ENCODE measurements around the gene HOMER3. TPM values are rescaled to one million over a fixed set of nuclear protein-coding genes. Genes with fewer than 3 reads are reported as not detected.
A peak's percentile ranks its signal among the peaks of the same experiment; 100 is the strongest.

The HOMER3 gene
- total RNA-seq, 1 donor = 98.4 TPM

DNA sequence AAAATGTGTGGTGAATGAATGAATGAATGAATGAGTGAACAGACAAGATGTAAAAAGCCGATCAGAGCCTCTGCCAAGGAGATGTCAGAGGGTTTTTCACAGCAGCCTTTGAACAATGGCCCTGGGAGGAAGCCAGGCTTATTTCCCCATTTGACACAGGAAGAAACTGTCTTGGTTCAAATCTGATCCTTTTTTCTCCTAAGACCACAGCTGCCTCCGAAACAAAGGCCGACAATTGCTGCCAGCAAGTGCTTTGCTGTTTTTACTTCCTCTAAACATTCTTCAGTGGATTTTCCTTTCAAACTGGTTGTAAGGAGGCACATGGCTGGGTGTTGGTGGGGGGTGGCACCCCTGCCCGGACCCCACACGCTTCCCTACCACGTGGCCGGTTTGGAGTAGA is 44.2 kb upstream of the HOMER3 start:
- H3K9me3 ChIP-seq (ENCODE audit: low read depth, low read length) = no peaks in the 10 kb centered on the region

GRCh38 chr19:18984251-18984650 is 43.2 kb upstream of the HOMER3 start:
- Histone ChIP-seq H3K27me3 (ENCODE audit: insufficient read depth, low read length) (peaks cover 11% of the 10 kb centered on the region), H4K20me1 (ENCODE audit: insufficient read depth, low read length) (no peaks in the 10 kb centered on the region), H3K4me2 (ENCODE audit: insufficient read depth, low read length) (no peak overlapping the region), H2AFZ (ENCODE audit: low read length) (no peak overlapping the region), H3K9me3 (ENCODE audit: low read depth, low read length) (no peaks in the 10 kb centered on the region), H3K36me3 (ENCODE audit: insufficient read depth, low read length) (no peaks in the 10 kb centered on the region), H3K79me2 (ENCODE audit: insufficient read depth, low read length) (no peaks in the 10 kb centered on the region), H3K27ac (ENCODE audit: low read depth, low read length) (no peak overlapping the region), H3K4me3 (ENCODE audit: insufficient read depth, low read length) (no peak overlapping the region), H3K4me1 (ENCODE audit: insufficient read depth, low read length) (no peaks in the 10 kb centered on the region)
- TF ChIP-seq, protein P1, sequence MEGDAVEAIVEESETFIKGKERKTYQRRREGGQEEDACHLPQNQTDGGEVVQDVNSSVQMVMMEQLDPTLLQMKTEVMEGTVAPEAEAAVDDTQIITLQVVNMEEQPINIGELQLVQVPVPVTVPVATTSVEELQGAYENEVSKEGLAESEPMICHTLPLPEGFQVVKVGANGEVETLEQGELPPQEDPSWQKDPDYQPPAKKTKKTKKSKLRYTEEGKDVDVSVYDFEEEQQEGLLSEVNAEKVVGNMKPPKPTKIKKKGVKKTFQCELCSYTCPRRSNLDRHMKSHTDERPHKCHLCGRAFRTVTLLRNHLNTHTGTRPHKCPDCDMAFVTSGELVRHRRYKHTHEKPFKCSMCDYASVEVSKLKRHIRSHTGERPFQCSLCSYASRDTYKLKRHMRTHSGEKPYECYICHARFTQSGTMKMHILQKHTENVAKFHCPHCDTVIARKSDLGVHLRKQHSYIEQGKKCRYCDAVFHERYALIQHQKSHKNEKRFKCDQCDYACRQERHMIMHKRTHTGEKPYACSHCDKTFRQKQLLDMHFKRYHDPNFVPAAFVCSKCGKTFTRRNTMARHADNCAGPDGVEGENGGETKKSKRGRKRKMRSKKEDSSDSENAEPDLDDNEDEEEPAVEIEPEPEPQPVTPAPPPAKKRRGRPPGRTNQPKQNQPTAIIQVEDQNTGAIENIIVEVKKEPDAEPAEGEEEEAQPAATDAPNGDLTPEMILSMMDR (IDR thresholded peaks at IDR 0.05; ENCODE audit: extremely low read depth, low read depth, low read length) = no peak
- no peak for DNase-seq (ENCODE audit: insufficient read length, low spot score, missing footprints)

More for the DNA sequence above, 44.2 kb upstream of the HOMER3 start:
- Histone ChIP-seq H2AFZ (ENCODE audit: low read length) (no peak overlapping the region), H3K4me3 (ENCODE audit: insufficient read depth, low read length) (no peak overlapping the region), H3K27ac (ENCODE audit: low read depth, low read length) (no peak overlapping the region), H3K79me2 (ENCODE audit: insufficient read depth, low read length) (no peaks in the 10 kb centered on the region), H3K4me2 (ENCODE audit: insufficient read depth, low read length) (no peak overlapping the region), H3K4me1 (ENCODE audit: insufficient read depth, low read length) (no peaks in the 10 kb centered on the region), H3K36me3 (ENCODE audit: insufficient read depth, low read length) (no peaks in the 10 kb centered on the region), H4K20me1 (ENCODE audit: insufficient read depth, low read length) (no peaks in the 10 kb centered on the region), H3K27me3 (ENCODE audit: insufficient read depth, low read length) (peaks cover 11% of the 10 kb centered on the region)
- DNase-seq (ENCODE audit: insufficient read length, low spot score, missing footprints) = peak; percentile 17
- TF ChIP-seq, protein P1 (IDR thresholded peaks at IDR 0.05; ENCODE audit: extremely low read depth, low read depth, low read length) = no peak

- TF ChIP-seq, protein P1 (IDR thresholded peaks at IDR 0.05; ENCODE audit: extremely low read depth, low read depth, low read length) = no peak
- no peak for DNase-seq (ENCODE audit: insufficient read length, low spot score, missing footprints)
Measured at GRCh38 chr19:18982669-18983068, 41.7 kb upstream of the HOMER3 start.

GRCh38 chr19:18980432-18981020 is 39.5 kb upstream of the HOMER3 start:
- peaks cover 11% of the 10 kb centered on the region for H3K27me3 ChIP-seq (ENCODE audit: insufficient read depth, low read length)
- no peak overlapping the region for H3K4me3 ChIP-seq (ENCODE audit: insufficient read depth, low read length)
- H3K4me1 ChIP-seq (ENCODE audit: insufficient read depth, low read length) = no peaks in the 10 kb centered on the region
- H3K9me3 ChIP-seq (ENCODE audit: low read depth, low read length) = no peaks in the 10 kb centered on the region
- no peak overlapping the region for H3K4me2 ChIP-seq (ENCODE audit: insufficient read depth, low read length)
- H3K36me3 ChIP-seq (ENCODE audit: insufficient read depth, low read length) = no peaks in the 10 kb centered on the region
- H2AFZ ChIP-seq (ENCODE audit: low read length) = peak overlapping the region; percentile 29
- peak; percentile 72 for DNase-seq (ENCODE audit: insufficient read length, low spot score, missing footprints)
- no peaks in the 10 kb centered on the region for H4K20me1 ChIP-seq (ENCODE audit: insufficient read depth, low read length)
- H3K79me2 ChIP-seq (ENCODE audit: insufficient read depth, low read length) = no peaks in the 10 kb centered on the region
- TF ChIP-seq, protein P1 (IDR thresholded peaks at IDR 0.05; ENCODE audit: extremely low read depth, low read depth, low read length) = no peak
- no peak overlapping the region for H3K27ac ChIP-seq (ENCODE audit: low read depth, low read length)

More at GRCh38 chr19:18982669-18983068, 41.7 kb upstream of the HOMER3 start:
- Histone ChIP-seq H3K36me3 (ENCODE audit: insufficient read depth, low read length) (no peaks in the 10 kb centered on the region), H3K27me3 (ENCODE audit: insufficient read depth, low read length) (peaks cover 11% of the 10 kb centered on the region), H2AFZ (ENCODE audit: low read length) (no peak overlapping the region), H3K9me3 (ENCODE audit: low read depth, low read length) (no peaks in the 10 kb centered on the region), H3K4me1 (ENCODE audit: insufficient read depth, low read length) (no peaks in the 10 kb centered on the region), H3K27ac (ENCODE audit: low read depth, low read length) (no peak overlapping the region), H3K79me2 (ENCODE audit: insufficient read depth, low read length) (no peaks in the 10 kb centered on the region), H4K20me1 (ENCODE audit: insufficient read depth, low read length) (no peaks in the 10 kb centered on the region), H3K4me3 (ENCODE audit: insufficient read depth, low read length) (no peak overlapping the region), H3K4me2 (ENCODE audit: insufficient read depth, low read length) (no peak overlapping the region)
